Stimulated activated naive B cell treated with anti-CD40 and anti-IgM and Interleukin-4, amounts not matched to agents 10 μg/mL and 1 μg/mL and 100 μg/mL, for 72 hours (primary cell): ENCODE measurements around the gene LUC7L3.

Experiments used
- ATAC-seq, 2 donors: fragments of 150-1000 bp; cut with Tn5 transposase; replicated peaks; 2 replicates each; pipeline ENCODE4 v1.10.0; 2021; ENCODE audit warnings: moderate library complexity in 1 of 2
- DNase-seq: peaks from one replicate; pipeline ENCODE4 v3.0.0; 2021
- H3K27ac Mint-ChIP-seq: one replicate; pipeline ENCODE4 v1.8.0; 2022; ENCODE audit warnings: mild to moderate bottlenecking, mixed read lengths
- H3K27me3 Mint-ChIP-seq, 2 donors: one replicate each; pipeline ENCODE4 v1.8.0; 2022; ENCODE audit warnings: mixed read lengths in 2 of 2
- H3K36me3 Mint-ChIP-seq, 2 donors: one replicate each; pipeline ENCODE4 v1.8.0; 2022; ENCODE audit warnings: mixed read lengths in 2 of 2, mild to moderate bottlenecking in 1 of 2
- H3K4me1 Mint-ChIP-seq, 2 donors: one replicate each; pipeline ENCODE4 v1.8.0; 2022; ENCODE audit warnings: mixed read lengths in 2 of 2, mild to moderate bottlenecking in 1 of 2
- H3K4me3 Mint-ChIP-seq, 2 donors: one replicate each; pipeline ENCODE4 v1.8.0; 2022; ENCODE audit warnings: mild to moderate bottlenecking in 2 of 2, mixed read lengths in 2 of 2, moderate library complexity in 1 of 2
- H3K9me3 Mint-ChIP-seq, 2 donors: one replicate each; pipeline ENCODE4 v1.8.0; 2022; ENCODE audit warnings: mixed read lengths in 2 of 2, mild to moderate bottlenecking in 1 of 2

The LUC7L3 gene

GRCh38 chr17:50805486-50805885 is 86.1 kb downstream of the LUC7L3 start:
- no peak overlapping the region for H3K4me3 Mint-ChIP-seq
- ATAC-seq: no peak
- no peaks in the 10 kb centered on the region for H3K36me3 Mint-ChIP-seq
- H3K27ac Mint-ChIP-seq: no peak overlapping the region
- H3K9me3 Mint-ChIP-seq: no peaks in the 10 kb centered on the region
- H3K27me3 Mint-ChIP-seq: no peaks in the 10 kb centered on the region
- DNase-seq: no peak
- no peaks in the 10 kb centered on the region for H3K4me1 Mint-ChIP-seq
